Keratinocyte (primary cell): ENCODE measurements around the gene MYMX. TPM values are rescaled to one million over a fixed set of nuclear protein-coding genes. Genes with fewer than 3 reads are reported as not detected.

Experiments
- DNase-seq: peaks from one replicate; pipeline ENCODE4 v3.0.0-alpha.2; 2011; ENCODE audit warnings: low read depth, missing footprints, low spot score
- FAIRE-seq: peaks from 2 replicates; lab custom pipeline; 2011; peaks lifted over from hg19 to GRCh38; lab: Jason Lieb, UNC
- H2AFZ ChIP-seq: 2 replicates; pipeline ENCODE4 v1.6.0; 2012; ENCODE audit warnings: low read length, control low read depth, inconsistent platforms; ENCODE audit not compliant: control insufficient read depth
- H3K27ac ChIP-seq: 2 replicates; pipeline ENCODE4 v1.5.1; 2011; ENCODE audit warnings: low read length; ENCODE audit not compliant: control insufficient read depth, insufficient read depth
- H3K27me3 ChIP-seq: 3 replicates; pipeline ENCODE4 v1.6.0; 2011; ENCODE audit warnings: low read length; ENCODE audit not compliant: control insufficient read depth, insufficient read depth; ENCODE audit errors: extremely low read depth
- H3K36me3 ChIP-seq, 2 experiments: 2 replicates in 1 of 2; 3 replicates in 1 of 2; pipeline ENCODE4 v1.5.1; 2011; ENCODE audit warnings: low read length in 2 of 2, mild to moderate bottlenecking in 1 of 2; ENCODE audit not compliant: control insufficient read depth in 2 of 2, insufficient read depth in 2 of 2; ENCODE audit errors: extremely low read depth in 1 of 2
- H3K4me1 ChIP-seq: 3 replicates; pipeline ENCODE4 v1.5.1; 2011; ENCODE audit warnings: low read length; ENCODE audit not compliant: control insufficient read depth, insufficient read depth; ENCODE audit errors: extremely low read depth
- H3K4me2 ChIP-seq: 3 replicates; pipeline ENCODE4 v1.6.0; 2011; ENCODE audit warnings: low read depth, low read length; ENCODE audit not compliant: control insufficient read depth, insufficient read depth; ENCODE audit errors: extremely low read depth
- H3K4me3 ChIP-seq, 3 experiments: fragments of 200-600 bp in 1 of 3; sonication (generic) in 1 of 3; 2 replicates in 2 of 3; 3 replicates in 1 of 3; pipeline ENCODE4 v1.5.1; 2011 to 2016; ENCODE audit warnings: low read length in 3 of 3, mild to moderate bottlenecking in 3 of 3, control low read depth in 2 of 3, inconsistent platforms in 1 of 3, low read depth in 1 of 3, mixed read lengths in 1 of 3, mixed run types in 1 of 3, moderate library complexity in 1 of 3; ENCODE audit not compliant: control insufficient read depth in 2 of 3, insufficient read depth in 2 of 3; ENCODE audit errors: extremely low read depth in 1 of 3
- H3K79me2 ChIP-seq: 2 replicates; pipeline ENCODE4 v1.6.0; 2012; ENCODE audit warnings: low read length; ENCODE audit not compliant: control insufficient read depth, insufficient read depth
- H3K9ac ChIP-seq: 3 replicates; pipeline ENCODE4 v1.6.0; 2011; ENCODE audit warnings: low read length; ENCODE audit not compliant: control insufficient read depth, insufficient read depth; ENCODE audit errors: extremely low read depth
- H3K9me1 ChIP-seq: 3 replicates; pipeline ENCODE4 v1.6.0; 2011; ENCODE audit warnings: low read length; ENCODE audit not compliant: control insufficient read depth, insufficient read depth; ENCODE audit errors: extremely low read depth
- H3K9me3 ChIP-seq: 2 replicates; pipeline ENCODE4 v1.5.1; 2012; ENCODE audit warnings: low read depth, low read length; ENCODE audit not compliant: control insufficient read depth
- H4K20me1 ChIP-seq: 3 replicates; pipeline ENCODE4 v1.6.0; 2011; ENCODE audit warnings: low read length; ENCODE audit not compliant: control insufficient read depth, insufficient read depth; ENCODE audit errors: extremely low read depth
- EZH2 ChIP-seq: IDR thresholded peaks from one replicate; pipeline ENCODE4 v1.6.1; 2012; ENCODE audit warnings: inconsistent platforms, mild to moderate bottlenecking, low read length, moderate library complexity
- dilution Hi-C: fragments of 300-500 bp; cut with MboI; formaldehyde crosslinking; loops from one replicate; pipeline ENCODE4 v1.7.0; 2020; ENCODE audit warnings: low sequenced_read_pairs; ENCODE audit not compliant: extremely low pct_ligation_motif_present
- polyA plus RNA-seq, 5 experiments: library from polyadenylated mRNA; depleted of rRNA in 3 of 5; stranded (reverse) in 3 of 5; stranded (forward) in 1 of 5; unstranded in 1 of 5; fragments of >200 nt; gene quantifications; 1 replicate in 1 of 5; 2 replicates in 3 of 5; 3 replicates in 1 of 5; pipeline versions ENCODE4 v1.2.1 to v1.2.3, GENCODE V29; 2011 to 2012; ENCODE audit warnings: missing spikeins in 2 of 5, low read depth in 1 of 5, low replicate concordance in 1 of 5
- TF ChIP-seq, protein P1 (sequence below), 3 experiments: IDR thresholded peaks in 1 of 3; conservative IDR thresholded peaks in 1 of 3; optimal IDR thresholded peaks in 1 of 3; 2 replicates in 2 of 3; 3 replicates in 1 of 3; pipeline versions ENCODE3 to v1.5.1; 2011; ENCODE audit warnings: low read length in 3 of 3, mild to moderate bottlenecking in 3 of 3, moderate library complexity in 2 of 3, control low read depth in 1 of 3, inconsistent platforms in 1 of 3; ENCODE audit not compliant: insufficient read depth in 2 of 3; ENCODE audit errors: extremely low read depth in 1 of 3

MYMX gene
- polyA plus RNA-seq, 1 donor (not counting 4 experiments of a cell fraction or from before 2014, with no cell fraction given), result 0.09 TPM

DNA sequence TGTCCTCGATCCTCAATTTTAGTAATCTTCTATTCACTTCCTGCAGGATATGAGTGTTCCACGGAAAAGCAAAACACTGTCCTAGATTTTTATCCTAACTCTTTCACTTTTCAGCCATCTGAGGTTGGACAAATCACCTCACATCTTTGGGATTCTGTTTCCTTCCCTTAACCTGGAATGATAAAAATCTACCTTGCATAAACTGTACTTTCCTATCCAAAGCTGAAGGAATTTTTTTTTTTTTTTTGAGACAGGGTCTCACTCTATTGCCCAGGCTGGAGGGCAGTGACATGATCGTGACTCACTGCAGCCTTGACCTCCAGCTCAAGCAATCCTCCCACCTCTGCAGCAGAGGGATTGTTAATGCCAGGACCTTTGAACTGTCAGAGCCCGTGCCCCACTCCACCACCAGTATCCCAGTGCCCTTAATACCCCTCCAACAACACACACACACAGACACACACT, 37.6 kb upstream of the MYMX start:
- no peak overlapping the region for H3K9ac ChIP-seq
- DNase-seq, result no peak
- no peaks in the 10 kb centered on the region for H3K27me3 ChIP-seq
- FAIRE-seq, result no peak
- dilution Hi-C loops, result no loop called here
- H3K4me2 ChIP-seq, result no peak overlapping the region
- no peak overlapping the region for H3K4me3 ChIP-seq
- H3K4me1 ChIP-seq, result peaks cover 12% of the 10 kb centered on the region
- H2AFZ ChIP-seq, result no peak overlapping the region
- peaks cover 3% of the 10 kb centered on the region for H3K9me3 ChIP-seq
- no peaks in the 10 kb centered on the region for H4K20me1 ChIP-seq
- no peaks in the 10 kb centered on the region for H3K9me1 ChIP-seq
- no peak for TF ChIP-seq EZH2
- TF ChIP-seq, protein P1, sequence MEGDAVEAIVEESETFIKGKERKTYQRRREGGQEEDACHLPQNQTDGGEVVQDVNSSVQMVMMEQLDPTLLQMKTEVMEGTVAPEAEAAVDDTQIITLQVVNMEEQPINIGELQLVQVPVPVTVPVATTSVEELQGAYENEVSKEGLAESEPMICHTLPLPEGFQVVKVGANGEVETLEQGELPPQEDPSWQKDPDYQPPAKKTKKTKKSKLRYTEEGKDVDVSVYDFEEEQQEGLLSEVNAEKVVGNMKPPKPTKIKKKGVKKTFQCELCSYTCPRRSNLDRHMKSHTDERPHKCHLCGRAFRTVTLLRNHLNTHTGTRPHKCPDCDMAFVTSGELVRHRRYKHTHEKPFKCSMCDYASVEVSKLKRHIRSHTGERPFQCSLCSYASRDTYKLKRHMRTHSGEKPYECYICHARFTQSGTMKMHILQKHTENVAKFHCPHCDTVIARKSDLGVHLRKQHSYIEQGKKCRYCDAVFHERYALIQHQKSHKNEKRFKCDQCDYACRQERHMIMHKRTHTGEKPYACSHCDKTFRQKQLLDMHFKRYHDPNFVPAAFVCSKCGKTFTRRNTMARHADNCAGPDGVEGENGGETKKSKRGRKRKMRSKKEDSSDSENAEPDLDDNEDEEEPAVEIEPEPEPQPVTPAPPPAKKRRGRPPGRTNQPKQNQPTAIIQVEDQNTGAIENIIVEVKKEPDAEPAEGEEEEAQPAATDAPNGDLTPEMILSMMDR (optimal IDR thresholded peaks at IDR 0.05 in 1 of 3, IDR thresholded peaks at IDR 0.05 in 1 of 3, conservative IDR thresholded peaks at IDR 0.05 in 1 of 3; ENCODE audit: extremely low read depth in 1 of 3, insufficient read depth in 2 of 3, low read length in 3 of 3), result no peak
- H3K79me2 ChIP-seq, result no peaks in the 10 kb centered on the region
- H3K36me3 ChIP-seq, result no peaks in the 10 kb centered on the region
- no peak overlapping the region for H3K27ac ChIP-seq

DNA sequence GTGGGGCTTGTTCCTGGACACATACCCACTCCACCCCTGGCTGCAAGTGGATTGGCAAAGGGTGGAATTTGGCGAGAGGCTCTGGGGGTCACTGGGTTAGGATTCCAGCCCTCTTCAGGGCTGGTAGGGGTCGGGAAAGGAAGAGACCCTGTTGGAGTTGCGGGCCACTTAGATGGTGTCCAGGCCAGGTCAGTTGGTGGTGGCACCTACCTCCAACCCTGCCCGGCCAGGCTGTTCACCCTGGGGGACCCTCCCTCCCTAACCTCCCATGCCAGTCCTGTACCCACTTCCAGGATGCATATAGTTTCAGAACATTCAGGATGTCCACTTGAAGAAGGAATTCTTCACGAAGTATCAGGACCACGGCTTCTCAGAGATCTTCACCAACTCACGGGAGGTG, 37.1 kb upstream of the MYMX start:
- DNase-seq, result no peak
- Histone ChIP-seq H3K27ac (no peak overlapping the region), H3K9me3 (peaks cover 3% of the 10 kb centered on the region), H3K4me1 (peaks cover 12% of the 10 kb centered on the region), H2AFZ (no peak overlapping the region), H3K4me2 (no peak overlapping the region), H4K20me1 (no peaks in the 10 kb centered on the region), H3K79me2 (no peaks in the 10 kb centered on the region), H3K27me3 (no peaks in the 10 kb centered on the region), H3K9me1 (no peaks in the 10 kb centered on the region), H3K9ac (no peak overlapping the region), H3K4me3 (no peak overlapping the region), H3K36me3 (no peaks in the 10 kb centered on the region)
- dilution Hi-C loops, result no loop called here
- TF ChIP-seq, protein P1 (optimal IDR thresholded peaks at IDR 0.05 in 1 of 3, IDR thresholded peaks at IDR 0.05 in 1 of 3, conservative IDR thresholded peaks at IDR 0.05 in 1 of 3; ENCODE audit: extremely low read depth in 1 of 3, insufficient read depth in 2 of 3, low read length in 3 of 3), result no peak
- TF ChIP-seq EZH2, result no peak
- FAIRE-seq, result no peak
